Loucy (cell line): ENCODE results near the gene ATP1A3.

ENCODE experiments used
- H2AFZ ChIP-seq: fragments of 200-600 bp; sonication (generic); 2 replicates; pipeline ENCODE4 v1.6.0; 2016; ENCODE audit warnings: antibody characterized with exemption, mild to moderate bottlenecking, low read length, moderate library complexity
- H3F3A ChIP-seq: fragments of 200-600 bp; 2 replicates; pipeline ENCODE4 v1.6.0; 2016; ENCODE audit warnings: antibody characterized with exemption, low read depth, mild to moderate bottlenecking
- H3K27me3 ChIP-seq: fragments of 200-600 bp; sonication (generic); 2 replicates; pipeline ENCODE4 v1.6.1; 2014; ENCODE audit warnings: low read length, mild to moderate bottlenecking; ENCODE audit not compliant: insufficient read depth, poor library complexity, severe bottlenecking
- H3K36me3 ChIP-seq: fragments of 200-600 bp; sonication (generic); 2 replicates; pipeline ENCODE4 v1.6.1; 2016; ENCODE audit warnings: low read length; ENCODE audit not compliant: insufficient read depth
- H3K4me1 ChIP-seq: fragments of 200-600 bp; sonication (generic); 2 replicates; pipeline ENCODE4 v1.5.1; 2014; ENCODE audit warnings: low read length, mild to moderate bottlenecking; ENCODE audit not compliant: insufficient read depth, poor library complexity, severe bottlenecking
- H3K4me2 ChIP-seq: fragments of 200-600 bp; sonication (generic); 2 replicates; pipeline ENCODE4 v1.6.0; 2014; ENCODE audit warnings: antibody characterized with exemption, low read length, low read depth, mild to moderate bottlenecking; ENCODE audit not compliant: poor library complexity, severe bottlenecking
- H3K4me3 ChIP-seq: fragments of 200-600 bp; sonication (generic); 2 replicates; pipeline ENCODE4 v1.5.1; 2014; ENCODE audit warnings: low read length, mild to moderate bottlenecking, mixed read lengths; ENCODE audit not compliant: poor library complexity, severe bottlenecking
- H3K79me2 ChIP-seq: fragments of 200-600 bp; sonication (generic); 2 replicates; pipeline ENCODE4 v1.6.1; 2014; ENCODE audit warnings: low read length; ENCODE audit not compliant: insufficient read depth
- H3K9ac ChIP-seq: fragments of 200-600 bp; sonication (generic); 2 replicates; pipeline ENCODE4 v1.6.0; 2014; ENCODE audit warnings: mild to moderate bottlenecking, low read depth, low read length, moderate library complexity; ENCODE audit not compliant: poor library complexity, severe bottlenecking
- H3K9me2 ChIP-seq: fragments of 200-600 bp; sonication (generic); replicated peaks from 2 replicates; pipeline ENCODE4 v1.6.1; 2016; ENCODE audit warnings: low read depth, low read length, mixed read lengths
- H3K9me3 ChIP-seq: fragments of 200-600 bp; sonication (generic); 2 replicates; pipeline ENCODE4 v1.6.1; 2014; ENCODE audit warnings: mild to moderate bottlenecking, antibody characterized with exemption, low read length, low read depth; ENCODE audit not compliant: insufficient read depth
- H4K20me1 ChIP-seq: fragments of 200-600 bp; sonication (generic); 2 replicates; pipeline ENCODE4 v1.6.0; 2014; ENCODE audit warnings: antibody characterized with exemption, low read length, mild to moderate bottlenecking; ENCODE audit not compliant: insufficient read depth, poor library complexity, severe bottlenecking
- CTCF ChIP-seq: fragments of 200-600 bp; sonication (generic); conservative IDR thresholded peaks from 2 replicates; pipeline ENCODE4 v1.5.1; 2014; ENCODE audit warnings: mild to moderate bottlenecking, antibody characterized with exemption, low read length
- EZH2phosphoT487 ChIP-seq: fragments of 200-600 bp; IDR thresholded peaks from 2 replicates; pipeline ENCODE4 v1.6.1; 2018; ENCODE audit warnings: antibody characterized with exemption, mild to moderate bottlenecking, moderate library complexity, borderline replicate concordance

Gene ATP1A3

GRCh38 chr19:41988947-41989346, 5.1 kb downstream of the ATP1A3 start:
- no peak overlapping the region for H3K4me3 ChIP-seq
- H3K4me1 ChIP-seq: peaks cover 9% of the 10 kb centered on the region
- no peaks in the 10 kb centered on the region for H3F3A ChIP-seq
- H3K27me3 ChIP-seq: no peaks in the 10 kb centered on the region
- no peaks in the 10 kb centered on the region for H4K20me1 ChIP-seq
- H3K9ac ChIP-seq: no peak overlapping the region
- H3K9me3 ChIP-seq: no peaks in the 10 kb centered on the region
- H2AFZ ChIP-seq: no peak overlapping the region
- H3K36me3 ChIP-seq: peaks cover 5% of the 10 kb centered on the region; the same call in 1 of the 2 replicates
- no peak overlapping the region for H3K4me2 ChIP-seq
- TF ChIP-seq CTCF (no peak), EZH2phosphoT487 (no peak)
- no peaks in the 10 kb centered on the region for H3K9me2 ChIP-seq
- H3K79me2 ChIP-seq: no peaks in the 10 kb centered on the region

- Histone ChIP-seq H3K36me3 (peaks cover 5% of the 10 kb centered on the region; the same call in 1 of the 2 replicates), H3K9me2 (no peaks in the 10 kb centered on the region), H3K4me3 (no peak overlapping the region), H3K79me2 (no peaks in the 10 kb centered on the region), H3K4me1 (no peaks in the 10 kb centered on the region), H4K20me1 (no peaks in the 10 kb centered on the region), H3K27me3 (no peaks in the 10 kb centered on the region), H3K4me2 (no peak overlapping the region), H3K9me3 (no peaks in the 10 kb centered on the region), H2AFZ (no peak overlapping the region), H3F3A (no peaks in the 10 kb centered on the region), H3K9ac (no peak overlapping the region)
- TF ChIP-seq EZH2phosphoT487 (no peak), CTCF (no peak)
Measured at GRCh38 chr19:41987141-41987860, 6.7 kb downstream of the ATP1A3 start.

- H3K4me3 ChIP-seq: no peak overlapping the region
- H3K9me2 ChIP-seq: no peaks in the 10 kb centered on the region
- H2AFZ ChIP-seq: no peak overlapping the region
- no peaks in the 10 kb centered on the region for H4K20me1 ChIP-seq
- no peaks in the 10 kb centered on the region for H3K9me3 ChIP-seq
- peaks cover 5% of the 10 kb centered on the region; the same call in 1 of the 2 replicates for H3K36me3 ChIP-seq
- H3K4me1 ChIP-seq: no peaks in the 10 kb centered on the region
- H3F3A ChIP-seq: no peaks in the 10 kb centered on the region
- H3K9ac ChIP-seq: no peak overlapping the region
- no peaks in the 10 kb centered on the region for H3K27me3 ChIP-seq
- TF ChIP-seq EZH2phosphoT487 (no peak), CTCF (no peak)
- H3K4me2 ChIP-seq: no peak overlapping the region
- H3K79me2 ChIP-seq: no peaks in the 10 kb centered on the region
Measured at GRCh38 chr19:41984961-41985360, 9.1 kb downstream of the ATP1A3 start.
